ENCODE data around the gene TOR4A. TPM values are rescaled to one million over a fixed set of nuclear protein-coding genes. Genes with fewer than 3 reads are reported as not detected.

Gene TOR4A
- total RNA-seq, 2 experiments from 2014 or later: 10.9 to 13.3 TPM

- DNase-seq (no peak), ATAC-seq (no peak)
- Mint-ChIP-seq H3K36me3 (no peaks in the 10 kb centered on the region), H3K4me3 (no peak overlapping the region), H3K27ac (no peak overlapping the region), H3K4me1 (peaks cover 7% of the 10 kb centered on the region), H3K27me3 (peaks cover 3% of the 10 kb centered on the region), H3K9me3 (ENCODE audit: low read depth) (no peaks in the 10 kb centered on the region)
- CTCF ChIA-PET: interaction anchor here (1.2 kb wide), 1 partner anchor 73 kb away, joined by 4 read pairs; no protein-coding TSS in a partner anchor
These were observed 32.1 kb downstream of the TOR4A start for GRCh38 chr9:137309368-137310188.

GRCh38 chr9:137310189-137311052, 32.9 kb downstream of the TOR4A start:
- peaks cover 3% of the 10 kb centered on the region for H3K27me3 Mint-ChIP-seq
- peak; percentile 41 for DNase-seq
- H3K27ac Mint-ChIP-seq: no peak overlapping the region
- no peak overlapping the region for H3K4me3 Mint-ChIP-seq
- no peak for ATAC-seq
- CTCF ChIA-PET: interaction anchor here (0.7 to 1.5 kb wide), 3 partner anchors 8 to 74 kb away, joined by 3 to 6 read pairs (median 4); partner anchors contain the start of gene NRARP
- H3K4me1 Mint-ChIP-seq: peaks cover 5% of the 10 kb centered on the region
- H3K36me3 Mint-ChIP-seq: no peaks in the 10 kb centered on the region
- no peaks in the 10 kb centered on the region for H3K9me3 Mint-ChIP-seq (ENCODE audit: low read depth)

- Mint-ChIP-seq H3K27me3 (peaks cover 3% of the 10 kb centered on the region), H3K36me3 (no peaks in the 10 kb centered on the region), H3K9me3 (ENCODE audit: low read depth) (no peaks in the 10 kb centered on the region), H3K4me3 (no peak overlapping the region), H3K27ac (no peak overlapping the region), H3K4me1 (no peaks in the 10 kb centered on the region)
- ATAC-seq (no peak), DNase-seq (peak; percentile 44)
- CTCF ChIA-PET: interaction anchor here (0.7 to 1.5 kb wide), 2 partner anchors 8 to 9 kb away, joined by 3 to 6 read pairs; partner anchors contain the start of gene NRARP
These were observed 33.9 kb downstream of the TOR4A start for GRCh38 chr9:137311171-137311985.

- Mint-ChIP-seq H3K4me1 (no peaks in the 10 kb centered on the region), H3K27ac (no peak overlapping the region), H3K27me3 (peaks cover 1% of the 10 kb centered on the region), H3K4me3 (no peak overlapping the region), H3K36me3 (no peaks in the 10 kb centered on the region), H3K9me3 (ENCODE audit: low read depth) (no peaks in the 10 kb centered on the region)
- no peak for DNase-seq
- ATAC-seq: no peak
- CTCF ChIA-PET: no interaction called here
These were observed 34.7 kb downstream of the TOR4A start for GRCh38 chr9:137311986-137312851.

- H3K4me3 Mint-ChIP-seq: no peak overlapping the region
- no peaks in the 10 kb centered on the region for H3K4me1 Mint-ChIP-seq
- CTCF ChIA-PET: no interaction called here
- H3K36me3 Mint-ChIP-seq: no peaks in the 10 kb centered on the region
- no peaks in the 10 kb centered on the region for H3K27me3 Mint-ChIP-seq
- DNase-seq: no peak
- no peaks in the 10 kb centered on the region for H3K9me3 Mint-ChIP-seq (ENCODE audit: low read depth)
- ATAC-seq: no peak
- H3K27ac Mint-ChIP-seq: no peak overlapping the region
These were observed 35.4 kb downstream of the TOR4A start for GRCh38 chr9:137312852-137313325.

- Mint-ChIP-seq H3K4me1 (no peaks in the 10 kb centered on the region), H3K27me3 (no peaks in the 10 kb centered on the region), H3K36me3 (no peaks in the 10 kb centered on the region), H3K9me3 (ENCODE audit: low read depth) (no peaks in the 10 kb centered on the region), H3K4me3 (no peak overlapping the region), H3K27ac (no peak overlapping the region)
- no peak for DNase-seq
- ATAC-seq: no peak
- CTCF ChIA-PET: no interaction called here
These were observed 35.9 kb downstream of the TOR4A start for GRCh38 chr9:137313326-137313936.

- DNase-seq (no peak), ATAC-seq (no peak)
- H3K9me3 Mint-ChIP-seq (ENCODE audit: low read depth): no peaks in the 10 kb centered on the region
- H3K27me3 Mint-ChIP-seq: no peaks in the 10 kb centered on the region
- CTCF ChIA-PET: no interaction called here
- no peaks in the 10 kb centered on the region for H3K36me3 Mint-ChIP-seq
- H3K4me3 Mint-ChIP-seq: no peak overlapping the region
- no peaks in the 10 kb centered on the region for H3K4me1 Mint-ChIP-seq
- H3K27ac Mint-ChIP-seq: no peak overlapping the region
These were observed 36.5 kb downstream of the TOR4A start for GRCh38 chr9:137313956-137314560.

GRCh38 chr9:137314561-137315560, 37.3 kb downstream of the TOR4A start:
- CTCF ChIA-PET: interaction anchor here (1.9 kb wide), 1 partner anchor 13 kb away, joined by 5 read pairs; the partner anchor contains the start of gene NRARP
- Mint-ChIP-seq H3K36me3 (no peaks in the 10 kb centered on the region), H3K27ac (no peak overlapping the region), H3K4me3 (no peak overlapping the region), H3K4me1 (no peaks in the 10 kb centered on the region), H3K9me3 (ENCODE audit: low read depth) (no peaks in the 10 kb centered on the region), H3K27me3 (no peaks in the 10 kb centered on the region)
- no peak for ATAC-seq
- no peak for DNase-seq

- CTCF ChIA-PET: interaction anchor here (1.2 to 1.9 kb wide), 5 partner anchors 9 to 286 kb away, joined by 3 to 5 read pairs (median 4); partner anchors contain the start of genes EXD3, NOXA1 and NRARP
- H3K4me1 Mint-ChIP-seq: peaks cover 5% of the 10 kb centered on the region
- H3K27me3 Mint-ChIP-seq: no peaks in the 10 kb centered on the region
- DNase-seq (no peak), ATAC-seq (no peak)
- H3K36me3 Mint-ChIP-seq: no peaks in the 10 kb centered on the region
- no peaks in the 10 kb centered on the region for H3K9me3 Mint-ChIP-seq (ENCODE audit: low read depth)
- H3K4me3 Mint-ChIP-seq: no peak overlapping the region
- no peak overlapping the region for H3K27ac Mint-ChIP-seq
These were observed 38.1 kb downstream of the TOR4A start for GRCh38 chr9:137315581-137316011.

DNA sequence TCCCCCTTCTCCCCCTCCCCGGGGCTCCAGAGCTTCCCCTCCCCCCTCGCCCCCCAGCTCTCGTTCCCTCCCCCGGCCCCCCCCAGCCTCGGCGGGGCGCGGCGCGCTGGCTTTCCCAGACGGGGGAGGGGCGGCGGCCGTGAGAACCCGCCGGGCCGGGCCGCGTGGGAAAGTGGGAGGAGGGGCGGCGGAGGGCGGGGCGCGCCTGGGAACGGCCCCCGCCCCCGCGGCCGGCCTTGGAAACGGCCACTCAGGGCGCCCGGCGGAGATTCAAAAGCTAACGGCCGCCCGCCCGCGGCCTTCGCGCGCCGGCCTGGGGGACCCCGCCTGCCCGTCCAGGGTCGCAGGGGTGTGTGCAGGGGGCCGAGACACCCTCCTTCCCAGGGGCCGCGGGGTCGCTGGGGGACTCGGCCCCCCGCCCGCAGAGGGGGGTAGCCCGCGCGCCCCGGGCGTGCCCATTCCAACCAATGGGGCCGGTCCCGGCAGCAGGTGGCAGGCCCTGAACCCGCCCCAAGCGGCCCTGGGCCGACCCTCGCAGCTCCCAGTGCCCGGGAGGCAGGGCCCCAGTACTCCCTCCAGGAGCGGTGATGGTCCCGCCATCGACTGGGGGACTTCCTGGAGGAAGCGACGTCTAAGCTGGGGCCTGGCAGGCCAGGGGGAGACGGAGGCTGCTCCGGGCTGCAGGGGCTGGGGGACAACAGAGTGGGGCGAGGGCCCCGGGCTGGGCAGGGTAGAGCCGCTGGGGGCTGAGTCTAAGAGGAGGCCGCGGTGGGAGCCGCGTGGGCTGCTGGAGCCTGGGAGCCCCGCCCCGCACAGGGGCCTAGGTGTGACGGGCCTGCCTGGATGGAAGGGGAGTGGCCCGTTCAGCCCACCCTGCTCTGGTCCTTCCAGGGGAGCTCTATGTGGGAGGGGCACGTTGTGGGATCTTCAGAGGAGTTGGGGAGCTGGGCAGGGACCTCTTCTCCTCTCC, 38.8 kb downstream of the TOR4A start:
- CTCF ChIA-PET: interaction anchor here (1.2 to 1.9 kb wide), 5 partner anchors 10 to 287 kb away, joined by 3 to 5 read pairs (median 4); partner anchors contain the start of genes EXD3, NOXA1 and NRARP
- peak; percentile 46 for ATAC-seq
- Mint-ChIP-seq H3K4me1 (peaks cover 7% of the 10 kb centered on the region), H3K36me3 (no peaks in the 10 kb centered on the region), H3K4me3 (peak overlapping the region; percentile 26), H3K27ac (no peak overlapping the region), H3K9me3 (ENCODE audit: low read depth) (no peaks in the 10 kb centered on the region), H3K27me3 (no peaks in the 10 kb centered on the region)
- peak; percentile 47 for DNase-seq
